Body of pancreas (tissue), 4 donors: ENCODE results near the gene DOCK4.

Source experiments
- POLR2A ChIP-seq, 3 donors: fragments of 450-650 bp; IDR thresholded peaks; one replicate each; pipeline ENCODE4 v1.6.1; 2016; ENCODE audit warnings: antibody characterized with exemption in 3 of 3, mild to moderate bottlenecking in 2 of 3
- TF ChIP-seq, protein P1 (sequence below), 7 experiments: fragments of 450-650 bp in 4 of 7; fragments of 200-600 bp in 3 of 7; sonication (generic) in 3 of 7; IDR thresholded peaks; one replicate each; pipeline ENCODE4 v1.5.1; 2016 to 2019; ENCODE audit warnings: antibody characterized with exemption in 7 of 7

- TF ChIP-seq, protein P1, sequence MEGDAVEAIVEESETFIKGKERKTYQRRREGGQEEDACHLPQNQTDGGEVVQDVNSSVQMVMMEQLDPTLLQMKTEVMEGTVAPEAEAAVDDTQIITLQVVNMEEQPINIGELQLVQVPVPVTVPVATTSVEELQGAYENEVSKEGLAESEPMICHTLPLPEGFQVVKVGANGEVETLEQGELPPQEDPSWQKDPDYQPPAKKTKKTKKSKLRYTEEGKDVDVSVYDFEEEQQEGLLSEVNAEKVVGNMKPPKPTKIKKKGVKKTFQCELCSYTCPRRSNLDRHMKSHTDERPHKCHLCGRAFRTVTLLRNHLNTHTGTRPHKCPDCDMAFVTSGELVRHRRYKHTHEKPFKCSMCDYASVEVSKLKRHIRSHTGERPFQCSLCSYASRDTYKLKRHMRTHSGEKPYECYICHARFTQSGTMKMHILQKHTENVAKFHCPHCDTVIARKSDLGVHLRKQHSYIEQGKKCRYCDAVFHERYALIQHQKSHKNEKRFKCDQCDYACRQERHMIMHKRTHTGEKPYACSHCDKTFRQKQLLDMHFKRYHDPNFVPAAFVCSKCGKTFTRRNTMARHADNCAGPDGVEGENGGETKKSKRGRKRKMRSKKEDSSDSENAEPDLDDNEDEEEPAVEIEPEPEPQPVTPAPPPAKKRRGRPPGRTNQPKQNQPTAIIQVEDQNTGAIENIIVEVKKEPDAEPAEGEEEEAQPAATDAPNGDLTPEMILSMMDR (IDR thresholded peaks at IDR 0.05): no peak
- no peak for TF ChIP-seq POLR2A (IDR thresholded peaks at IDR 0.05)
Observed at GRCh38 chr7:111845853-111846252, 360.3 kb downstream of the DOCK4 start.
